SK-N-SH treated with all-trans-retinoic acid at 6 μM for 48 hours (cell line): Measurements from ENCODE around the gene KRT14.

Experiments
- RARB ChIP-seq: fragments of 250-450 bp; sonication (Bioruptor Pico); IDR thresholded peaks from 2 replicates; pipeline ENCODE4 v1.8.0; 2021; ENCODE audit warnings: mild to moderate bottlenecking, moderate library complexity
- ZFP30 ChIP-seq: fragments of 450-650 bp; formaldehyde crosslinking; IDR thresholded peaks from 2 replicates; pipeline ENCODE4 v1.5.0; 2022; ENCODE audit warnings: mild to moderate bottlenecking, moderate library complexity

DNA sequence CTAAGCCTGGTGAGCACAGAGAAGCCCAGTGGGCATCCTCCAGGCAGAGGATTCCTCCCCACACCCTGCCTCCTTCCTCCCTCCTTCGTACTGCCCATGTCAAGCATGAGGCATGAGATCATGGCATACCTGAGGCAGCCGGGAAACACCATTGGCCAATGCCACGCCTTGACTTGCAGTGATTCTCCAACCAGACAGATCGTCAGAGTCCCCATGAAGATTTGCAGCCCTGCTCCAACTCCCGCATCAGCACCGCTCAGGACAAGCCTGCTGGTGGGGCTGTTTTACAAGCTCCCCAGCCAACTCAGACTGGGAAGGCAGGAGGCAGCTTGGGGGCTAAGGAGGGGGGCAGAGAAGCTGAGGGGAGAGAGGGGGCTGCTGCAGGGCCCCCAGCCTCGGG lies 28.8 kb upstream of the KRT14 start:
- no peak for TF ChIP-seq RARB (CRISPR knock-in tag)
- no peak for TF ChIP-seq ZFP30 (CRISPR knock-in tag)
